Measurements from ENCODE around the gene DNAAF9. TPM values are rescaled to one million over a fixed set of nuclear protein-coding genes. Genes with fewer than 3 reads are reported as not detected.

DNAAF9 gene
- polyA plus RNA-seq, 3 donors, result 26.0 to 28.6 (median 26.0) TPM

- no peak for DNase-seq (ENCODE audit: low read depth in 3 of 3, low spot score in 2 of 3)
Observed at GRCh38 chr20:3378138-3378537, 29.3 kb downstream of the DNAAF9 start.

DNA sequence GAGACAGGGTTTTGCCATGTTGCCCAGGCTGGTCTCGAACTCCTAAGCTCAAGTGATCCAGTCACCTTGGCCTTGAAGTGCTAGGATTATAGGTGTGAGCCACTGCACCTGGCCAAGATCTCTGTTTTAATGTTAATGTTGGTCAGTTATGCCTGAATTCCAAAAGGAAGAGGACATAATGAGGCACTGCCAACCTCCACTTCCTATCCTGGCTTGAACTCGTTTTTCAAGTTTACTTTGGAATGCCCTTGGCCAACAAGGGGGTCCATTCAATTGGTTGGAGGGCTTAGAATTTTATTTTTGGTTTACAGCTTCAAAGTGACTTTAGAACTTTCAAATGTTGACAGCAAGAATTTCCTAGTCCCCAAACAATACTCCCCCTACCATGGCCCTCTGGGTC is 29.8 kb downstream of the DNAAF9 start:
- no peak for DNase-seq (ENCODE audit: low read depth in 3 of 3, low spot score in 2 of 3)

DNA sequence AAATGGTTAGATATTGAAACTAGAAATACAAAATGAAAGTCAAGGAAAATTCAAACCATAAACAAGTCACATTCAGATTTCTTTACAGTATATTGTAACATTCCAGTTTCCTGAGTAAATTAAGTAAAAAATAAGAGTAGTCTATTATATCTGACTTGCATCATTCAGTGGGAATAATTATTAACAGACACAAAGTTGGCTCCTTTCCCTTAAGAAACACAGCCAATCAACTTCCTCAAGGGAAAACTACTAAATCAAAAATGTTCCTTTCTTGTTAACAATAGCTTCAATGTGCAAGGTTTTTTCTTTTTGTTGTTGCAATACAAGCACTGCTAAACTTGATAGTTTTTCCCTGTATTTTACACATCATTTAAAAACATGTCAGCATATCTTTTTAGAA is 33.2 kb downstream of the DNAAF9 start:
- DNase-seq (ENCODE audit: low read depth in 3 of 3, low spot score in 2 of 3), result no peak

- DNase-seq (ENCODE audit: low read depth in 3 of 3, low spot score in 2 of 3), result no peak
Observed at GRCh38 chr20:3371754-3372153, 35.7 kb downstream of the DNAAF9 start.

DNA sequence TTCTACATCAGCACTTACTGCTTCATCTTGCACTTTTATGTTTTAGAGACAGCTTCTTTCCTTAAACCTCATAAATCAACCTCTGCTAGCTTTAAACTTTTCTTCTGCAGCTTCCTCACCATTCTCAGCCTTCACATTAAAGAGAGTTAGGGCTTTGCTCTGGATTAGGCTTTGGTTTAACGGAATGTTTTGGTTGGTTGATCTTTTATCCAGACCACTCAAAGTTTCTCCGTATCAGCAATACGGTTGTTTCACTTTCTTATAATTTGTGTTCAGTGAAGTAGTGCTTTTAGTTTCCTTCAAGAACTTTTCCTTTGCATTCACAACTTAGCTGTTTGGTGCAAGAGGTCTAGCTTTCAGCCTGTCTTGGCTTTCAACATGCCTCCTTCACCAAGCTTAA is 40.4 kb downstream of the DNAAF9 start:
- no peak for DNase-seq (ENCODE audit: low read depth in 3 of 3, low spot score in 2 of 3)

- DNase-seq (ENCODE audit: low read depth in 3 of 3, low spot score in 2 of 3), result no peak
Observed at GRCh38 chr20:3364323-3365013, 43.0 kb downstream of the DNAAF9 start.

GRCh38 chr20:3360752-3361151 is 46.7 kb downstream of the DNAAF9 start:
- DNase-seq (ENCODE audit: low read depth in 3 of 3, low spot score in 2 of 3), result no peak

- DNase-seq (ENCODE audit: low read depth in 3 of 3, low spot score in 2 of 3), result no peak
Observed at GRCh38 chr20:3358676-3359340, 48.7 kb downstream of the DNAAF9 start.

Other genes starting within 250 kb of the DNAAF9 start
- gene FASTKD5, start 247.8 kb downstream of the DNAAF9 start, polyA plus RNA-seq (ENCODE audit: insufficient read length in 3 of 3), result 10 to 100 TPM; 20.4 to 22.5 (median 20.8) TPM
- gene UBOX5, start 247.8 kb downstream of the DNAAF9 start, polyA plus RNA-seq (ENCODE audit: insufficient read length in 3 of 3), result 10 to 100 TPM in 2 of 3 donors, 1 to 10 TPM in 1; 8.5 to 10.3 (median 10.0) TPM
- 10 to 100 TPM; 12.5 to 13.0 (median 12.8) TPM for gene LZTS3, start 234.1 kb downstream of the DNAAF9 start, polyA plus RNA-seq (ENCODE audit: insufficient read length in 3 of 3)
- 10 to 100 TPM; 46.7 to 55.0 (median 51.2) TPM for gene DDRGK1, start 203.0 kb downstream of the DNAAF9 start, polyA plus RNA-seq (ENCODE audit: insufficient read length in 3 of 3)
- 10 to 100 TPM; 43.2 to 46.1 (median 45.6) TPM for gene ITPA, start 198.2 kb downstream of the DNAAF9 start, polyA plus RNA-seq (ENCODE audit: insufficient read length in 3 of 3)
- 1 to 10 TPM; 1.6 to 1.7 (median 1.6) TPM for gene SLC4A11, start 168.5 kb downstream of the DNAAF9 start, polyA plus RNA-seq (ENCODE audit: insufficient read length in 3 of 3)
- gene ATRN, start 63.3 kb upstream of the DNAAF9 start, polyA plus RNA-seq (ENCODE audit: insufficient read length in 3 of 3), result 10 to 100 TPM; 54.1 to 54.5 (median 54.2) TPM

Data from right renal cortex interstitium (tissue), 3 donors.